ENCODE data around the gene PSMD6. TPM values are rescaled to one million over a fixed set of nuclear protein-coding genes. Genes with fewer than 3 reads are reported as not detected.

Gene PSMD6
- total and polyA plus RNA-seq, 9 of the 15 experiments (the other 6 are each of a cell fraction or from before 2014, with no cell fraction given): 78.2 to 133 (median 113) TPM

GRCh38 chr3:64023187-64023860 is at the start of gene PSMD6 (continued):
- no peak for TF ChIP-seq CREB3 (tag; conservative IDR thresholded peaks at IDR 0.05; ENCODE audit: low read depth)
- no peak for TF ChIP-seq ZNF408 (CRISPR knock-in tag; IDR thresholded peaks at IDR 0.05; ENCODE audit: low read depth)
- no peak for TF ChIP-seq ELF2 (CRISPR knock-in tag; IDR thresholded peaks at IDR 0.05)
- no peak for TF ChIP-seq IFI16 (CRISPR knock-in tag; IDR thresholded peaks at IDR 0.05)
- no peak for TF ChIP-seq ZNF639 (CRISPR knock-in tag; conservative IDR thresholded peaks at IDR 0.05 in 1 of 2, IDR thresholded peaks at IDR 0.05 in 1 of 2)
- peak; percentile 74 for TF ChIP-seq TAF1 (IDR thresholded peaks at IDR 0.05; ENCODE audit: control insufficient read depth, extremely low read depth, insufficient read depth, low read length, severe bottlenecking)
- peak; percentile 79 for TF ChIP-seq HCFC1 (IDR thresholded peaks at IDR 0.05; ENCODE audit: low read depth, low read length)
- TF ChIP-seq CBX3 (IDR thresholded peaks at IDR 0.05; ENCODE audit: borderline replicate concordance in 1 of 2, low read length in 2 of 2): peak in 1 of 2 experiments; percentile 43; a peak in 1 of 3 replicates
- TF ChIP-seq IRF1 (CRISPR knock-in tag; IDR thresholded peaks at IDR 0.05; ENCODE audit: borderline replicate concordance): no peak
- no peak for TF ChIP-seq DDX20 (tag; IDR thresholded peaks at IDR 0.05; ENCODE audit: low read depth)
- TF ChIP-seq E2F8 (IDR thresholded peaks at IDR 0.05; ENCODE audit: low read depth, partially characterized antibody): no peak
- TF ChIP-seq POLR2G (IDR thresholded peaks at IDR 0.05; ENCODE audit: low read depth, low read length): peak; percentile 85
- TF ChIP-seq ETV1 (tag; conservative IDR thresholded peaks at IDR 0.05; ENCODE audit: low read depth): peak; percentile 80
- TF ChIP-seq HNRNPL (IDR thresholded peaks at IDR 0.05; ENCODE audit: low read depth, low read length): 0 out of 2 replicates have a peak, but pooled peaks have one; percentile 57
- peak; percentile 79 for TF ChIP-seq POLR2A (conservative IDR thresholded peaks at IDR 0.05)
- TF ChIP-seq AFF1 (IDR thresholded peaks at IDR 0.05; ENCODE audit: low read depth in 1 of 2, partially characterized antibody in 2 of 2): no peak

All from K562 (cell line).